GM12872 (cell line): ENCODE data around the gene SH3RF3.

Experiments used
- CTCF ChIP-seq: IDR thresholded peaks from 3 replicates; pipeline ENCODE4 v1.5.1; 2011; ENCODE audit warnings: low read depth, mild to moderate bottlenecking, low read length, moderate library complexity; ENCODE audit not compliant: insufficient read depth

SH3RF3 gene

DNA sequence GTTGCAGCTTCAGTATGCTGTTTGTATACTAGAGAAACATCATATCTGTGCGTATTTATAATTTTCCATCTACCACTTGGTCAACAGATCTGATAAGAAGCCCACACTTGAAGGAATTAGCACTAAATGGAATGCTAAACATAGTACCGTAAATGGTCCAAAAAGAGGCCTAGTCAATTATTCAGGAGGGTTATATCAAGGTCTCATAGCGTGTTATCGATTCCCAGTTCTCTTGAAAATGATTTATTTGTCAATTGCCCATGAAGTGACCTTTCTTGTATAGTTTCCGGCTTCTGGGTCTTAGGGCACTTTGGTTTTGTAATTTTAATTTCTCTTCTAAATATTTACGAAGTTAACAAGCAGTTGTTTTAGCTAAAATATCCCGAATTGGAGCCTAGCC lies 18.4 kb downstream of the SH3RF3 start:
- TF ChIP-seq CTCF, result no peak

DNA sequence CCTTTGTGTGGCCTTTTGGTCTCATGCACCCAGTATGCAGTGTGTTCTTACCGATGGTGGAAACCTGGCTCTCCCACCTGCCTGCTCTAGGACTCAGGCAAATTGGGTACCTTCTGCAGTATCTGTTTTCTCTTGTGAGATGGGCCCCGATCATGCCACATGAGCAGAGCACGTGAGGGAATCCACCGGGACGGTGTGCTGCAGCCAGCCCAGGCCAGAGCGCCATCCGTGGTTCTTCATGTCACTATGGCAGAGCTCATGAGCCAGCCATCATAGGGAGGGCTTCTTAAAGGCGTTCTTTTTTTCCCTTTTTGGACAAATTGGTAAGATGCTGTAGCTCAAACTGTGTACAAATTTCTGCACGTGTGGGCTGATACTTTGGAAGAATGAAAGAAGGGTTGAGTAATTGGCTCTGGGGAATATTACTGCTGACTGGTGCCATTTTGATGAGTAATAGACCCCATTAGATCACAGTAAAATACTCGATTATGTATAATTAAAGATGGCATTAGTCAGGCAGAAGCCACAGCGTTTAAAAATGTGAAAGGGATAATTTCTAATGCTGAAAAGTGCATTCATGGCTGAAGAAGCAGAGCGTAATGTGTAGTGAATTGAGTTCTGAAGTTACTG lies 19.2 kb downstream of the SH3RF3 start:
- TF ChIP-seq CTCF, result no peak

- TF ChIP-seq CTCF, result no peak
These were observed 20.1 kb downstream of the SH3RF3 start for GRCh38 chr2:109148991-109149645.

- no peak for TF ChIP-seq CTCF
These were observed 21.6 kb downstream of the SH3RF3 start for GRCh38 chr2:109150559-109150958.

- TF ChIP-seq CTCF, result no peak
These were observed 22.5 kb downstream of the SH3RF3 start for GRCh38 chr2:109151519-109151918.

GRCh38 chr2:109153005-109153784 lies 24.2 kb downstream of the SH3RF3 start:
- no peak for TF ChIP-seq CTCF

- no peak for TF ChIP-seq CTCF
These were observed 24.8 kb downstream of the SH3RF3 start for GRCh38 chr2:109153807-109154206.
